ENCODE measurements around the gene RPLP1. TPM values are rescaled to one million over a fixed set of nuclear protein-coding genes. Genes with fewer than 3 reads are reported as not detected.

The RPLP1 gene
- total and polyA plus RNA-seq, 2 of the 8 experiments (the other 6 are each of a cell fraction or from before 2014, with no cell fraction given), result 2,089 to 4,387 TPM

DNA sequence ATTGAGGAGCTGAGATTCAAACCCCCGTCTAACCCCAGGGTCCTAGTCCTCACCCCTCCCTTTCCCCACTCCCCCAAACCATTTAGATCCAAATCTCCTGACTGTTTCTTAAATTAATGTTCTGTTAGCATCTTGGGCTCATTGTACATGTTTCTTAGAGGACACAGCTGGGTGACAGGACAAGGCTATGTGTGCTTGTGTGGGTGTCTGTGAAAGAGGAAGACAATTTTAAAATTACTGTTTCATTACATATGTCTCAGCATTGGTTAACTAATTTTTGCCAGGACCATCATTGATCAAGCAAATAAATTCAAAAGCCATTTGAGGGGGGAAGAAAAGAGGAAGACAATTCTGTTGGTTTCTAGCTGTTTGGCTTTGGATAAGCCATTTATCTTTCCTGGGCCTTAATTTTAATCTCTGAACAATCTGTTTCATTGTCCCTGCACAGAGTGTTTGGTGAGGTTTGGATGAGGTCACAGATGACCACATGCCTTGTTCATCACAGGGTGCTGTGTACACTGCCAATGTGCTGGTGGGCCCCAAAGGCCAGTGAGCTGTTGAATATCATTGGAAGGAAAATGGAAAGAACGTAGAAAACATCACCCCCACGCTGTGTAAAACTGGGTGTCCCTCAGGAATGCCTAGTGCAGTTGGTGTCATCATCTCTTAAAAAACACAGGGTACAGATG is 51.9 kb downstream of the RPLP1 start:
- Histone ChIP-seq H3K18ac (ENCODE audit: extremely low read depth, low read length) (no peak overlapping the region), H3K23ac (ENCODE audit: insufficient read length) (no peak overlapping the region), H3K27ac (ENCODE audit: low read depth, low read length) (no peak overlapping the region), H2AK5ac (ENCODE audit: low read depth, low read length) (no peak overlapping the region), H2BK15ac (ENCODE audit: low read length) (no peak overlapping the region), H3K79me1 (ENCODE audit: low read depth, low read length) (no peaks in the 10 kb centered on the region), H3K4me3 (ENCODE audit: extremely low read depth in 1 of 4, insufficient read depth in 2 of 4, low read depth in 3 of 4, low read length in 4 of 4) (no peak overlapping the region), H4K20me1 (replicated peaks in 1 of 2; ENCODE audit: control insufficient read depth in 1 of 2, insufficient read depth in 2 of 2, low read length in 2 of 2) (no peaks in the 10 kb centered on the region), H2BK20ac (ENCODE audit: low read length) (no peak overlapping the region), H3K56ac (replicated peaks; ENCODE audit: insufficient read length, low read depth, low read length) (no peak overlapping the region), H2BK5ac (ENCODE audit: low read depth, low read length) (no peak overlapping the region), H3K79me2 (ENCODE audit: control insufficient read depth in 1 of 2, insufficient read depth in 2 of 2, low read length in 2 of 2) (no peaks in the 10 kb centered on the region), H4K8ac (ENCODE audit: extremely low read depth, insufficient read depth, low read length) (no peak overlapping the region), H3K14ac (ENCODE audit: insufficient read length) (no peak overlapping the region), H3K23me2 (ENCODE audit: low read depth, low read length) (no peaks in the 10 kb centered on the region), H3K9ac (replicated peaks in 1 of 4; ENCODE audit: extremely low read depth in 1 of 4, low read depth in 3 of 4, low read length in 3 of 4) (no peak overlapping the region), H3K4me1 (replicated peaks in 1 of 4; ENCODE audit: control insufficient read depth in 3 of 4, insufficient read depth in 4 of 4, low read length in 3 of 4) (peaks cover 0 to 3% (median 3%) of the 10 kb centered on the region in 4 experiments; a peak in 5 of 7 replicates), H4K5ac (ENCODE audit: insufficient read length, low read depth, low read length) (no peak overlapping the region), H2AFZ (ENCODE audit: low read length) (no peak overlapping the region), H4K91ac (replicated peaks; ENCODE audit: insufficient read length, low read length) (no peak overlapping the region), H3K4ac (replicated peaks; ENCODE audit: insufficient read length, low read depth, low read length) (no peak overlapping the region), H2BK12ac (ENCODE audit: low read depth, low read length) (no peak overlapping the region), H3K4me2 (ENCODE audit: insufficient read depth in 1 of 2, low read depth in 2 of 2, low read length in 2 of 2) (no peak overlapping the region), H3K27me3 (replicated peaks in 1 of 4; ENCODE audit: control insufficient read depth in 3 of 4, extremely low read depth in 1 of 4, insufficient read depth in 3 of 4, low read length in 3 of 4) (no peaks in the 10 kb centered on the region), H3K9me3 (ENCODE audit: insufficient read depth in 2 of 2, low read depth in 1 of 2, low read length in 1 of 2) (no peaks in the 10 kb centered on the region), H3K36me3 (ENCODE audit: control insufficient read depth in 2 of 4, insufficient read depth in 4 of 4, low read length in 3 of 4) (no peaks in the 10 kb centered on the region), H2BK120ac (replicated peaks; ENCODE audit: low read depth, low read length) (no peak overlapping the region)
- ChIA-PET CTCF (ENCODE audit: partially characterized antibody) (interaction anchor here (0.6 to 7.1 kb wide), 12 partner anchors 10 to 627 kb away, joined by 3 to 49 read pairs (median 4); no protein-coding TSS in a partner anchor), POLR2A (ENCODE audit: partially characterized antibody) (interaction anchor here (0.6 kb wide), 1 partner anchor 156 kb away, joined by 3 read pairs; no protein-coding TSS in a partner anchor)
- no peak for FAIRE-seq
- WGBS, 2 experiments (ENCODE audit: extremely low coverage in 1 of 2, insufficient coverage in 1 of 2, insufficient read length in 1 of 2, insufficient replicate concordance in 2 of 2, low coverage in 1 of 2, low lambda C conversion rate in 2 of 2, missing lambda C conversion rate in 1 of 2), result 63% methylated on average over 3 of the region's 3 CpGs; no CpG with 5 or more reads in 1 of the 2 experiments
- DNase-seq (ENCODE audit: low read depth in 1 of 2, low spot score in 2 of 2), result no peak
- no peak for TF ChIP-seq RBBP5 (IDR thresholded peaks at IDR 0.05; ENCODE audit: borderline replicate concordance, low read depth, low read length)
- TF ChIP-seq CTBP2 (IDR thresholded peaks at IDR 0.05; ENCODE audit: borderline replicate concordance, insufficient read depth, insufficient read length, low read length), result no peak
- TF ChIP-seq CHD1 (IDR thresholded peaks at IDR 0.05; ENCODE audit: low read depth, low read length), result no peak
- TF ChIP-seq SIX5 (IDR thresholded peaks at IDR 0.05; ENCODE audit: low read depth, low read length), result no peak
- TF ChIP-seq, protein P1, sequence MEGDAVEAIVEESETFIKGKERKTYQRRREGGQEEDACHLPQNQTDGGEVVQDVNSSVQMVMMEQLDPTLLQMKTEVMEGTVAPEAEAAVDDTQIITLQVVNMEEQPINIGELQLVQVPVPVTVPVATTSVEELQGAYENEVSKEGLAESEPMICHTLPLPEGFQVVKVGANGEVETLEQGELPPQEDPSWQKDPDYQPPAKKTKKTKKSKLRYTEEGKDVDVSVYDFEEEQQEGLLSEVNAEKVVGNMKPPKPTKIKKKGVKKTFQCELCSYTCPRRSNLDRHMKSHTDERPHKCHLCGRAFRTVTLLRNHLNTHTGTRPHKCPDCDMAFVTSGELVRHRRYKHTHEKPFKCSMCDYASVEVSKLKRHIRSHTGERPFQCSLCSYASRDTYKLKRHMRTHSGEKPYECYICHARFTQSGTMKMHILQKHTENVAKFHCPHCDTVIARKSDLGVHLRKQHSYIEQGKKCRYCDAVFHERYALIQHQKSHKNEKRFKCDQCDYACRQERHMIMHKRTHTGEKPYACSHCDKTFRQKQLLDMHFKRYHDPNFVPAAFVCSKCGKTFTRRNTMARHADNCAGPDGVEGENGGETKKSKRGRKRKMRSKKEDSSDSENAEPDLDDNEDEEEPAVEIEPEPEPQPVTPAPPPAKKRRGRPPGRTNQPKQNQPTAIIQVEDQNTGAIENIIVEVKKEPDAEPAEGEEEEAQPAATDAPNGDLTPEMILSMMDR (IDR thresholded peaks at IDR 0.05; ENCODE audit: control extremely low read depth in 1 of 3, insufficient read depth in 1 of 3, low read depth in 1 of 3, low read length in 3 of 3), result no peak
- TF ChIP-seq, protein P2, sequence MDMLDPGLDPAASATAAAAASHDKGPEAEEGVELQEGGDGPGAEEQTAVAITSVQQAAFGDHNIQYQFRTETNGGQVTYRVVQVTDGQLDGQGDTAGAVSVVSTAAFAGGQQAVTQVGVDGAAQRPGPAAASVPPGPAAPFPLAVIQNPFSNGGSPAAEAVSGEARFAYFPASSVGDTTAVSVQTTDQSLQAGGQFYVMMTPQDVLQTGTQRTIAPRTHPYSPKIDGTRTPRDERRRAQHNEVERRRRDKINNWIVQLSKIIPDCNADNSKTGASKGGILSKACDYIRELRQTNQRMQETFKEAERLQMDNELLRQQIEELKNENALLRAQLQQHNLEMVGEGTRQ (IDR thresholded peaks at IDR 0.05; ENCODE audit: low read length), result no peak
- no peak for TF ChIP-seq HDAC2 (IDR thresholded peaks at IDR 0.05; ENCODE audit: borderline replicate concordance in 1 of 2, low read depth in 2 of 2, low read length in 2 of 2)
- no peak for TF ChIP-seq NRF1 (IDR thresholded peaks at IDR 0.05; ENCODE audit: low read depth, low read length)

All from H1 (cell line).